CMK (cell line): ENCODE measurements around the gene MAGI2.

Source experiments
- DNase-seq: peaks from one replicate; pipeline ENCODE4 v3.0.0-alpha.2; 2010; ENCODE audit warnings: low read depth

Gene MAGI2

GRCh38 chr7:78783179-78783962, 670.1 kb downstream of the MAGI2 start:
- DNase-seq: no peak

- DNase-seq: no peak
Measured at GRCh38 chr7:78780560-78780959, 672.9 kb downstream of the MAGI2 start.

- no peak for DNase-seq
Measured at GRCh38 chr7:78779788-78780187, 673.7 kb downstream of the MAGI2 start.

GRCh38 chr7:78777829-78778228, 675.6 kb downstream of the MAGI2 start:
- no peak for DNase-seq

- no peak for DNase-seq
Measured at GRCh38 chr7:78770422-78771410, 682.8 kb downstream of the MAGI2 start.

- DNase-seq: no peak
Measured at GRCh38 chr7:78769481-78770101, 683.9 kb downstream of the MAGI2 start.

- DNase-seq: no peak
Measured at GRCh38 chr7:78768859-78769258, 684.6 kb downstream of the MAGI2 start.

GRCh38 chr7:78765943-78766729, 687.3 kb downstream of the MAGI2 start:
- no peak for DNase-seq

GRCh38 chr7:78764571-78764970, 688.9 kb downstream of the MAGI2 start:
- no peak for DNase-seq

- DNase-seq: no peak
Measured at GRCh38 chr7:78762625-78763024, 690.8 kb downstream of the MAGI2 start.

- DNase-seq: no peak
Measured at GRCh38 chr7:78760620-78761355, 692.7 kb downstream of the MAGI2 start.

- no peak for DNase-seq
Measured at GRCh38 chr7:78752554-78752953, 700.9 kb downstream of the MAGI2 start.

- no peak for DNase-seq
Measured at GRCh38 chr7:78751253-78751652, 702.2 kb downstream of the MAGI2 start.

GRCh38 chr7:78749052-78749746, 704.3 kb downstream of the MAGI2 start:
- no peak for DNase-seq

- DNase-seq: no peak
Measured at GRCh38 chr7:78747592-78747991, 705.9 kb downstream of the MAGI2 start.

- DNase-seq: no peak
Measured at GRCh38 chr7:78746301-78746700, 707.2 kb downstream of the MAGI2 start.

GRCh38 chr7:78742694-78743093, 710.8 kb downstream of the MAGI2 start:
- no peak for DNase-seq

GRCh38 chr7:78736548-78736947, 716.9 kb downstream of the MAGI2 start:
- no peak for DNase-seq

GRCh38 chr7:78734626-78735025, 718.8 kb downstream of the MAGI2 start:
- no peak for DNase-seq

- DNase-seq: no peak
Measured at GRCh38 chr7:78720066-78720465, 733.4 kb downstream of the MAGI2 start.
